HG03066 (cell line): ENCODE results near the gene SUSD5.
"Not testable (repeated sequence)": the region's sequence is repeated elsewhere in the genome, so short reads cannot be mapped to it uniquely, and the experiment has no call there.

Experiments
- ATAC-seq: cut with Tn5 transposase; IDR thresholded peaks from one replicate; pipeline ENCODE4 v1.9.1; 2021; ENCODE audit warnings: low read depth; ENCODE audit not compliant: unreplicated experiment

The SUSD5 gene

DNA sequence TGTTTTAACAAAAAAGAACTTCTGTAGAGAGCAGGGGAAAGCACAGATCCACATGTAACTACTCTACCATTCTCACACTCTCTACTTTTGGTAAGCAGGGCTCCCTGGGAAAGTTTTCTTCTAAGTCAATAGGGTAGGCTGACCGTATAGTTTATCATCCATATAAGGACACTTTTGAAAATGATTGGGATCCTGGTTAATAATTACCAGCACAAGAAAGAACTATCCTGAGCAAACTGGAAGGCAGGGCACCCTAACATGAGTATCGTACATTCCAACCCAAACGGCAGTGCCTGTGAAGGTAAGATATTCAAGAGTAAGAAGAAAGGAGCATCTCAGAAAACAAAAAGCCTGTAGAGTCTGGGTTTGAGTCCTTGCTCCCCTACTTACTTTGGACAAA, 22.1 kb downstream of the SUSD5 start:
- ATAC-seq = no peak

DNA sequence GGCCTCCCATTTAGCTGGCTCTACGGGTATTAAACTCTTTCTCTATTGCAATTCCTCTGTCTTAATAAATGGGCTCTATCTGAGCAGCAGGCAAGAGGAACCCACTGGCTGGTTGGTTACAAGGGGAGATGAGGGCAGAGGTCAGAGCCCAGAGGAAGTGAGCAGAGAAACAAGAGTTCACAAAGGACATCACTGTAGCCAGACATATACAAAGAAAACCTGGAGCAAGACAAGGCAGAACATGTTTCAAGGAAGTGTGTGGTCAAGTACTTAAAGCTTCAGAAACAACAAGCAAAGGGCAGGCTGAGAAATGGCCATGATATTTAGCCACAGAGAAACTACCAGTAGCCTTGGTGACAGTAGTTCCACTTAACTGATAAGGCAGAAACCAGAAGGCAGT, 24.3 kb downstream of the SUSD5 start:
- ATAC-seq = no peak

DNA sequence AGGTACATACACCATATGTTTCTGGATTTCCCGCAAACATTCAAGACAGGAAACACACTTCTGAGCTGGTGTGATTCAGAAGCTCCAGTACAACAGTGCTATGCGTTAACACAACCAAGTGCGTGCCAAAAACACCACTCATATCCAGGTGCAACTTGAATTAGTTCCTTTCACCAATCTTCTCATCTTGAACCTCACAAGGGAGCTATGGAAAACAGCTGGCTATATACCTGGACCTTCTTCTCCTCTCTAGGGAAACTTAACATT, 31.3 kb downstream of the SUSD5 start:
- ATAC-seq = no peak

DNA sequence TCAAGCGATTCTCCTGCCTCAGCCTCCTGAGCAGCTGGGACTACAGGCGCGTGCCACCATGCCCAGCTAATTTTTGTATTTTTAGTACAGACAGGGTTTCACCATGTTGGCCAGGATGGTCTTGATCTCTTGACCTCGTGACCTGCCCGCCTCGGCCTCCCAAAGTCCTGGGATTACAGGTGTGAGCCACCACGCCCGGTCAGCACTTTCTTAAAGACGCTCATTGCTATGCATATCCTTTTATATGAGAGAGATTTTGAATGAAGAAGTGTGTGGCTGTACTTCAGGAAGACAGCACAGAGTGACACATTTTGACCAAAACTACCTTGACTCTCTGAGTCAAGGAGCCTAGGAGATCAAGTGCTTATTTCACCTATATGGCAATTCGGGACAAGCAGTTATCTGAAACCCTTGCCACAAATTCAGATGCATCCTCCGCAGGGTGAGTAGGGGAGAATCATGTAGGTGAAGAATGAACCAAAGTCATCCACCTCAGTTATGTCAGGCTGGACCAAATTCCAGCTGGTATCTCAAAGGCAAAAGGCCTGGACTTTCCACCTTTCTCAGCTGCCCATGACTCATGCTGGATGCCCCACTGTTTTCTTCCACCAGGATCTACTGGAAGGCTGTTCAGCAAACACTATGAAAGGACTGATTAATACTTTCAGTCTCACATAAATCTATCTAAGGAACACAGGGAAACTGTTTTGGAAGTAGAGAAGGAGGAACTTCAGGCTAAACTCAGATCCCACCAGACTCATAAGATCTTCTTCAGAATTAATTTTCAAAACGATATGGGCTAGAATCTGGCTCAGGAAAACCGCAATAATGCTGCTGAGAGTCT, 31.9 kb downstream of the SUSD5 start:
- no peak for ATAC-seq

GRCh38 chr3:33184863-33185262, 33.7 kb downstream of the SUSD5 start:
- no peak for ATAC-seq

- ATAC-seq = not testable (repeated sequence)
These were observed 37.0 kb downstream of the SUSD5 start for GRCh38 chr3:33181641-33182040.

GRCh38 chr3:33181229-33181628, 37.4 kb downstream of the SUSD5 start:
- no peak for ATAC-seq

DNA sequence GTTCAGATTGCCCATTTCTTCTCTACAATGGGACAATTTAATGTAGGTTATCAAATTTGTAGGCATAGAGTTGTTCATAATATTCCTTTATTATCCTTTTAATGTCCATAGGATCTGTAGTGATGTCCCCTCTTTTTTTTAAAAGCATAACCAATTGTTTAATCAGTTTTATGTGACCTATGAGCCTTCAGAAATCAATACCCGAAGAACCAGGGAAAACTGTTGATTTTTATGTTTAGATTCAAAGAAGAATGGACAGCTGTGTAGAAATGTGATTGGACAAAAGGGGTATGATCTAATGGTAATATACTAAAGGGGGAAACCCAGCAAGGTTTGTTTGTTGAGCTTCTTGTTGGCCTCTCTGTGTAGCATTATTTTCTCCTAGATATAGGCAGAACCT, 39.5 kb downstream of the SUSD5 start:
- no peak for ATAC-seq

GRCh38 chr3:33174711-33175414, 43.7 kb downstream of the SUSD5 start:
- ATAC-seq = no peak

DNA sequence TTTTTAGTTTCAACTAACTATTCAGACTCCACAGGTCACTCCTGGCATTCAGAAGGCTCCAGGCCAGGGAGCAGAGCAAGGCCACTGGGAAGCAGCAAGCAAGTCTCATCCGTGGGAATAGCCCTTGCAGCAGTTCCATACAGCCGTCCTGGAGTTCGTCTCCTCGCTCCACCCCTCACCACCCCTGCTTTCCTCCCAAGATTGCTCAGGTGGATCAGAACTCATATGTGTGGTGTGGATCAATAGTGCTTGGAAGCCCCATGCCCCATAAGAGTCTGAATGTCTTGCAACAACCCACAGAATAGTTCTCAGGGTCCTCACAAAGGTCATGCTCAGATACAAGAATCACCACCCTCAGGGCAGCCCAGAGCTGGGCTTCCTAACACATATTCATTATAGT, 44.5 kb downstream of the SUSD5 start:
- ATAC-seq = no peak

GRCh38 chr3:33173672-33174071, 44.9 kb downstream of the SUSD5 start:
- ATAC-seq = no peak

- no peak for ATAC-seq
These were observed 45.5 kb downstream of the SUSD5 start for GRCh38 chr3:33173103-33173502.

GRCh38 chr3:33171580-33171979, 47.0 kb downstream of the SUSD5 start:
- ATAC-seq = no peak

DNA sequence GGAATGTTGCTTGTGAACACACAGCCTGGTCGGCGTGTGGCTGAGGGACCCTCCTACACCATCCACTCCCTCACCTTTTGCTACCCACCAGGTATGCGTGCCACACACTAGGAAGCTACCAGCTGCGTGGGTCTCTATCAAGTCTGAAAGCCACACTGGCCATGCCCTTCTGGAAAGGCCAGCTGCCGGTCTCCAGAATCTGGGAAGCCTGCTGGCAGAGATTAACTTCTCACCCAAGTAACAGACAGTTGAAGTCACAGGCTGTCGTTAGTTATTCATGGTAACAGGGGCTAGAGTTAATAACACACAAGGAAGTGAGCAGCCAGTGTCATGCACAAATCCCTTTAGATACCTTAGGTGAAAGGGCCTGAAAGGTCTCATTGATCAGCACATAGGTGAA, 48.1 kb downstream of the SUSD5 start:
- ATAC-seq = no peak

DNA sequence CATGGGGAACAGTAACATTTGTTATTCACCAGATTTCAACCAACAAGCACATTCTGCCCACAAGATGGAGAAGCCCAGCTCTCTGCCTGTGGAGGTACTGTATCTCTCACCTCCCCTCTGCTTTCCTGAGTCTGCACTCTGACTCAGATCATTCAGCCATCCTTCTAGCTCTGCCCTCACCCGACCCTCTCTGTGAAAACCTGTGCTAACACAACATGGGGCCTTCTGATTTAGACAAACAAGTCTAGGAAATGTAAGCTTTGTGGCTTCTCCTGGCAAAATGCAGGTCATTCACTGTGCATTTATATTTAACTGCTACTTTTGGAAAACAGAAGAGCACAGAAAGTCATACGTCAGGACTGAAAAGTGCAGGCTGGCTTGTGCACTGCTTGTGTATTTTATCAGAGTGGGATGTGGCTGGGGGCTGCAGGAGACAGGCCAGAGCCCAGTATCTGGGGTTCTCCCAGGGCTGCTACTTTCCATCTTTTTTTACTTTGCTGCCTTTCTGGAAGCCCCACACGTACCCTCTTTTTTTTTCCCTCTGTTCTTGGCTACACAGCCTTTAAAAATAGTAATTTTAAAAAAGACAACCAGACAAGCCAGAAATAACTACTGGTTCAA, 50.8 kb downstream of the SUSD5 start:
- ATAC-seq = no peak

DNA sequence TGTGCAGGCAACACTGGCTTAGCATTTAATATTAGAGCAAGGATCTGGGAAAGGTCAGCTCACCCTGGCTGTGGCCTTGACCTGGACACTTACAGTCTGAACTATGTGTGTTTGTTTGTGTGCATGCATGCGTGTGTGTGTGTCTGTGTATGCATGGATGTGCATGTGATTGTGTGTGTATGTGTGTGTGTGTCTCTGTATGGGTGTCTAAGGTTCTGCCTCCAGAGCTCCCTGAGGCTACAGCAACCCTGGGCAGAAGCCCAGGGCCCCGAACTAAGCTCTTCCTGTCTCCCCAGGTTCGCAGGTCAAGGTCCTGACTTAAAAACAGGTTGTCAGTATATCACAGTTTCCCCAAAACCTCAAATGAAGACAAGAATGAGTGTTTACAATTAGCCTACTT, 51.3 kb downstream of the SUSD5 start:
- ATAC-seq = no peak

- no peak for ATAC-seq
These were observed 52.5 kb downstream of the SUSD5 start for GRCh38 chr3:33166095-33166494.

DNA sequence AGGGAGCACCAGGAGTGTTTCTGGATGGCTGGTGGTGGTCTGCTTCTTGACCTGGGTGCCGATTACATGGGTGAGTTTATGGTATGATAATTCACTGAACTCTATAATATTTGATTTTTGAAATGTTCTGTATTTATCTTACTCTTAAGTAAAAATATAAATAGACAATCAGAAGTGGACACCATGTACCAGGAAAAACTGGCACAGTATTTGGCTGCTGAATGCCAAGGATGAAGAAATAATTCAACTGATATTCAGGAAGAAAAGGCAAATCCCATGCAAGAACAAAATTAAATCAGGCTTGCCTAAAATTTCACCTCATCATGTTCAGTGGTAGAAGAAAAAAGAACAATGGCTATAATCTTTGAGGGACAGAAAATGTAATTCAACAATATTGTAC, 53.2 kb downstream of the SUSD5 start:
- no peak for ATAC-seq

DNA sequence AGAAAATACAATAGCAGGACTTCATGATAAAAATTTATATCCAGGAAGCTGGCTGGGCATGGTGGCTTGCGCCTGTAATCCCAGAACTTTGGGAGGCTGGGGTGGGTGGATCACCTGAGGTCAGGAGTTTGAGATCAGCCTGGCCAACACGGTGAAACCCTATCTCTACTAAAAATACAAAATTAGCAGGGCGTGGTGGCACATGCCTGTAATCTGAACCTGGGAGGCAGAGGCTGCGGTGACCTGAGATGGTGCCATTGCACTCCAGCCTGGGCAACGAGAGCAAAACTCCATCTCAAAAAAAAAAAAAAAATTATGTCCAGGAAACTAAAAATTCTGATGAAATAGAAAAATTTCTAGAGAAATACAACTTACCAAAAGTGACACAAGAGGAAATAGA, 56.0 kb downstream of the SUSD5 start:
- ATAC-seq = not testable (repeated sequence)

GRCh38 chr3:33159981-33160380, 58.6 kb downstream of the SUSD5 start:
- no peak for ATAC-seq

DNA sequence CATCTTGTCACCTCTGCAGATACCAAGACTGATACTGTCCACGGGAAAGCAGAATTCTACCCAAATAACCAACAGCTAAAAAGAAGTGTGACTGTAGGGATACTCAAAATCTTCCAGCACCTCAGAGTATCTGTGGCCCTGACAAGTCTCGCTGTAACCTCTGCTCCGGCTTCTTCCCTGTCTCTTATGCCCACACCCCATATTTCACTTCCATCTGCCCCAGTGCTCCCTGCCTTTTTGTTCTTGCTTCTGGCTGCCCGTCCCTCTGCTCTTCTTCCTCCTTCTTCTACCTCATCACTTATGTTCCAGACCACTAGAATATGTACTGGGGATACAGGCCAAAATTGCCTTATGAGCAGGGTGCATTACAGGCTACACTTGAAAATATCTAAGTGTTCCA, 59.4 kb downstream of the SUSD5 start:
- ATAC-seq = no peak

GRCh38 chr3:33155301-33155700, 63.3 kb downstream of the SUSD5 start:
- ATAC-seq = no peak
